GM13976 (cell line): ENCODE results near the gene ETV1.

ENCODE experiments used
- DNase-seq: peaks from one replicate; pipeline ENCODE4 v3.0.0; 2012; ENCODE audit warnings: low spot score
- CTCF ChIP-seq: IDR thresholded peaks from 2 replicates; pipeline ENCODE4 v1.5.1; 2012; ENCODE audit warnings: borderline replicate concordance, mild to moderate bottlenecking; ENCODE audit not compliant: insufficient read depth; ENCODE audit errors: extremely low read depth, missing control alignments, control extremely low read depth
- in situ Hi-C: fragments of 300-500 bp; cut with MboI; formaldehyde crosslinking; loops from one replicate; pipeline ENCODE4 v1.12.0; 2022; ENCODE audit warnings: low sequenced_read_pairs, mixed read lengths, inconsistent platforms; ENCODE audit not compliant: unreplicated experiment

ETV1 gene

DNA sequence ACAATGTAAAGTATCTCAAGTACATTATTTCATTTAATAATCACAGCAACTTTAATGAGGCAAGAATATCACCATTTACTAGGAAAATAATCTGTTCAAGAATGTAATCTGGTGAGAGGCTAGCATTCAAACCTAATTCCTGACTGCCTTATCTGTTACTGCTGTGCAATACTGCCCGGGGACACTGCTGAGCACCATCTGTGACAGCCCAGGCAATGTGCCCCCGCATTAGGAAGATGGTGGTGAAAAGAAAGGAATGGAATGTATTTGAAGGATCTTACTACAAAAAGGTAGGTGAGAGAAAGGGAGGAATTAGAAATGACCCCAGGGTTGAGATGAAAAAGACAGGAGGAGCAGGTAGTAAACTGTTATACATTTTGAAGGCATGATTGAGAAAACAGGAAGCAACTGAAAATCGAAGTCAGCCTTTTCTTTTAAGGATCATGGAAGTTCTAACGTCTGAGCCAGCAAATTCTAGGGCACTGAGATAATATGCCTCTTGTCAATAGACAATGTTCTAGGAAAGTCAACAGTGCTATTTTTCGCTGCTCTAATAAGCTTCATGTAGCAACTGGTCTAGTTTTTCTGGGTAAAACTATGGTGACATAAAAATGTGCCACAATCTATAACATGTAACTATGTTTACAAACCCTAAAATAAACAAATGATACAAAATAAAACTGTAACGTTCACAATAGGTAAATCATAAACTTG is 90.4 kb downstream of the ETV1 start:
- no peak for DNase-seq
- no peak for TF ChIP-seq CTCF
- in situ Hi-C loops, result no loop called here

- TF ChIP-seq CTCF, result no peak
- no peak for DNase-seq
- in situ Hi-C loops, result no loop called here
Observed at GRCh38 chr7:13897819-13898218, 91.6 kb downstream of the ETV1 start.

GRCh38 chr7:13894954-13895353 is 94.5 kb downstream of the ETV1 start:
- no peak for TF ChIP-seq CTCF
- DNase-seq, result no peak
- in situ Hi-C loops, result no loop called here

- no peak for TF ChIP-seq CTCF
- no peak for DNase-seq
- in situ Hi-C loops, result no loop called here
Observed at GRCh38 chr7:13894377-13894776, 95.1 kb downstream of the ETV1 start.

- in situ Hi-C loops, result no loop called here
- no peak for DNase-seq
- no peak for TF ChIP-seq CTCF
Observed at GRCh38 chr7:13890793-13891192, 98.7 kb downstream of the ETV1 start.

DNA sequence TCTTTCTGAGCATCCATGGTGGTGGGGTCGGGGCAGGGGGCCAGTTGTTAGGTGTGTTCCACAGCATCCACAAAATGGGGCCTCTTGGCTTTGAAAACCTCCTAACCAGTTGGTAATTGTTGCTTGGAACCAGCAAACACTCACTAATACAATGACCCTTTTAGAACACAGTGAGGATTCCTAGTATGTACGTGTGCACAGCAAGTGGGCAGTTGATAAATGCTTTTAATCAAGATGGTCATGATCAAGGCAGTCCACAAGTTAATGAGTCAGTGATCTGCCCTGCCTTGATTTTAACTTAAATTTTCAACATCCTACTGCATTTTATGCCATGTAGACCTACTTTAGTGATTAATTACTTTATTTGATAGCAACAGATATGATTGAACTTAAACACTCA is 103.1 kb downstream of the ETV1 start:
- in situ Hi-C loops, result no loop called here
- DNase-seq, result no peak
- TF ChIP-seq CTCF, result no peak
